ENCODE data around the gene TIAM1. TPM values are rescaled to one million over a fixed set of nuclear protein-coding genes. Genes with fewer than 3 reads are reported as not detected.

Gene TIAM1
- total RNA-seq, 1 experiment from 2014 or later: 3.7 TPM

GRCh38 chr21:31316072-31316471 is 28.0 kb downstream of the TIAM1 start:
- H3K27ac ChIP-seq (ENCODE audit: low read length): no peak overlapping the region
- CTCF ChIA-PET: no interaction called here

GRCh38 chr21:31310750-31311149 is 33.3 kb downstream of the TIAM1 start:
- Histone ChIP-seq H3K9me3 (ENCODE audit: control insufficient read depth, insufficient read depth, low read depth, low read length) (no peaks in the 10 kb centered on the region), H3K27ac (ENCODE audit: low read length) (no peak overlapping the region), H3K4me3 (ENCODE audit: low read depth in 2 of 2, low read length in 2 of 2) (no peak overlapping the region), H3K4me1 (ENCODE audit: control insufficient read depth, insufficient read depth, low read length) (no peaks in the 10 kb centered on the region), H3K27me3 (ENCODE audit: control insufficient read depth, insufficient read depth, low read length) (no peaks in the 10 kb centered on the region), H3K36me3 (ENCODE audit: control insufficient read depth, insufficient read depth, low read length) (no peaks in the 10 kb centered on the region)
- POLR2A ChIA-PET: no interaction called here
- DNase-seq (ENCODE audit: low read depth, low spot score): no peak
- CTCF ChIA-PET: interaction anchor here (0.7 kb wide), 1 partner anchor 21 kb away, joined by 3 read pairs; no protein-coding TSS in a partner anchor
- no TSS peak for BruUV-seq (replicated peaks)
- in situ Hi-C loops (cut with HindIII; ENCODE audit: low pct_unique_long_range_greater_than_20kb, low sequenced_read_pairs): no loop called here
- ATAC-seq: no peak
- intact Hi-C loops (cut with micrococcal nuclease; ENCODE audit: unreplicated experiment): no loop called here
- TF ChIP-seq, protein P1, sequence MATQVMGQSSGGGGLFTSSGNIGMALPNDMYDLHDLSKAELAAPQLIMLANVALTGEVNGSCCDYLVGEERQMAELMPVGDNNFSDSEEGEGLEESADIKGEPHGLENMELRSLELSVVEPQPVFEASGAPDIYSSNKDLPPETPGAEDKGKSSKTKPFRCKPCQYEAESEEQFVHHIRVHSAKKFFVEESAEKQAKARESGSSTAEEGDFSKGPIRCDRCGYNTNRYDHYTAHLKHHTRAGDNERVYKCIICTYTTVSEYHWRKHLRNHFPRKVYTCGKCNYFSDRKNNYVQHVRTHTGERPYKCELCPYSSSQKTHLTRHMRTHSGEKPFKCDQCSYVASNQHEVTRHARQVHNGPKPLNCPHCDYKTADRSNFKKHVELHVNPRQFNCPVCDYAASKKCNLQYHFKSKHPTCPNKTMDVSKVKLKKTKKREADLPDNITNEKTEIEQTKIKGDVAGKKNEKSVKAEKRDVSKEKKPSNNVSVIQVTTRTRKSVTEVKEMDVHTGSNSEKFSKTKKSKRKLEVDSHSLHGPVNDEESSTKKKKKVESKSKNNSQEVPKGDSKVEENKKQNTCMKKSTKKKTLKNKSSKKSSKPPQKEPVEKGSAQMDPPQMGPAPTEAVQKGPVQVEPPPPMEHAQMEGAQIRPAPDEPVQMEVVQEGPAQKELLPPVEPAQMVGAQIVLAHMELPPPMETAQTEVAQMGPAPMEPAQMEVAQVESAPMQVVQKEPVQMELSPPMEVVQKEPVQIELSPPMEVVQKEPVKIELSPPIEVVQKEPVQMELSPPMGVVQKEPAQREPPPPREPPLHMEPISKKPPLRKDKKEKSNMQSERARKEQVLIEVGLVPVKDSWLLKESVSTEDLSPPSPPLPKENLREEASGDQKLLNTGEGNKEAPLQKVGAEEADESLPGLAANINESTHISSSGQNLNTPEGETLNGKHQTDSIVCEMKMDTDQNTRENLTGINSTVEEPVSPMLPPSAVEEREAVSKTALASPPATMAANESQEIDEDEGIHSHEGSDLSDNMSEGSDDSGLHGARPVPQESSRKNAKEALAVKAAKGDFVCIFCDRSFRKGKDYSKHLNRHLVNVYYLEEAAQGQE (IDR thresholded peaks at IDR 0.05; ENCODE audit: insufficient read depth in 1 of 2, low read depth in 2 of 2, low read length in 1 of 2): no peak
- TF ChIP-seq TCF7L2 (IDR thresholded peaks at IDR 0.05; ENCODE audit: low read depth, low read length) (no peak), POLR2AphosphoS5 (IDR thresholded peaks at IDR 0.05; ENCODE audit: low read depth, low read length) (no peak), SIN3A (IDR thresholded peaks at IDR 0.05; ENCODE audit: borderline replicate concordance, insufficient read depth, low read depth, low read length) (no peak)
- TF ChIP-seq, protein P2, sequence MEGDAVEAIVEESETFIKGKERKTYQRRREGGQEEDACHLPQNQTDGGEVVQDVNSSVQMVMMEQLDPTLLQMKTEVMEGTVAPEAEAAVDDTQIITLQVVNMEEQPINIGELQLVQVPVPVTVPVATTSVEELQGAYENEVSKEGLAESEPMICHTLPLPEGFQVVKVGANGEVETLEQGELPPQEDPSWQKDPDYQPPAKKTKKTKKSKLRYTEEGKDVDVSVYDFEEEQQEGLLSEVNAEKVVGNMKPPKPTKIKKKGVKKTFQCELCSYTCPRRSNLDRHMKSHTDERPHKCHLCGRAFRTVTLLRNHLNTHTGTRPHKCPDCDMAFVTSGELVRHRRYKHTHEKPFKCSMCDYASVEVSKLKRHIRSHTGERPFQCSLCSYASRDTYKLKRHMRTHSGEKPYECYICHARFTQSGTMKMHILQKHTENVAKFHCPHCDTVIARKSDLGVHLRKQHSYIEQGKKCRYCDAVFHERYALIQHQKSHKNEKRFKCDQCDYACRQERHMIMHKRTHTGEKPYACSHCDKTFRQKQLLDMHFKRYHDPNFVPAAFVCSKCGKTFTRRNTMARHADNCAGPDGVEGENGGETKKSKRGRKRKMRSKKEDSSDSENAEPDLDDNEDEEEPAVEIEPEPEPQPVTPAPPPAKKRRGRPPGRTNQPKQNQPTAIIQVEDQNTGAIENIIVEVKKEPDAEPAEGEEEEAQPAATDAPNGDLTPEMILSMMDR (IDR thresholded peaks at IDR 0.05): no peak

More at GRCh38 chr21:31316072-31316471, 28.0 kb downstream of the TIAM1 start:
- intact Hi-C loops (cut with micrococcal nuclease; ENCODE audit: unreplicated experiment): no loop called here
- no peaks in the 10 kb centered on the region for H3K36me3 ChIP-seq (ENCODE audit: control insufficient read depth, insufficient read depth, low read length)
- H3K9me3 ChIP-seq (ENCODE audit: control insufficient read depth, insufficient read depth, low read depth, low read length): no peaks in the 10 kb centered on the region
- POLR2A ChIA-PET: no interaction called here
- no peak for ATAC-seq
- no TSS peak for BruUV-seq (replicated peaks)
- no peak overlapping the region for H3K4me3 ChIP-seq (ENCODE audit: low read depth in 2 of 2, low read length in 2 of 2)
- DNase-seq (ENCODE audit: low read depth, low spot score): no peak
- in situ Hi-C loops (cut with HindIII; ENCODE audit: low pct_unique_long_range_greater_than_20kb, low sequenced_read_pairs): no loop called here
- no peak for TF ChIP-seq SIN3A (IDR thresholded peaks at IDR 0.05; ENCODE audit: borderline replicate concordance, insufficient read depth, low read depth, low read length)
- TF ChIP-seq, protein P1 (IDR thresholded peaks at IDR 0.05; ENCODE audit: insufficient read depth in 1 of 2, low read depth in 2 of 2, low read length in 1 of 2): no peak
- TF ChIP-seq, protein P2 (IDR thresholded peaks at IDR 0.05): no peak
- no peak for TF ChIP-seq TCF7L2 (IDR thresholded peaks at IDR 0.05; ENCODE audit: low read depth, low read length)
- no peak for TF ChIP-seq POLR2AphosphoS5 (IDR thresholded peaks at IDR 0.05; ENCODE audit: low read depth, low read length)
- H3K4me1 ChIP-seq (ENCODE audit: control insufficient read depth, insufficient read depth, low read length): no peaks in the 10 kb centered on the region
- H3K27me3 ChIP-seq (ENCODE audit: control insufficient read depth, insufficient read depth, low read length): no peaks in the 10 kb centered on the region
